Ovary (tissue), 9 donors: Measurements from ENCODE around the gene AP1S3. TPM values are rescaled to one million over a fixed set of nuclear protein-coding genes. Genes with fewer than 3 reads are reported as not detected.
"Not testable (repeated sequence)": the region's sequence is repeated elsewhere in the genome, so short reads cannot be mapped to it uniquely, and the experiment has no call there.

Source experiments
- DNase-seq, 5 donors: peaks; one replicate each; pipeline ENCODE4 v3.0.0-alpha.2; 2019 to 2020
- H3K27ac ChIP-seq, 2 donors: fragments of 200-600 bp; one replicate each; pipeline versions ENCODE4 v1.5.1 to v1.8.0; 2019 to 2022
- H3K27me3 ChIP-seq: fragments of 200-600 bp; one replicate; pipeline ENCODE4 v1.8.0; 2022
- H3K36me3 ChIP-seq: fragments of 200-600 bp; sonication (generic); one replicate; pipeline ENCODE4 v1.5.1; 2019
- H3K4me1 ChIP-seq: one replicate; pipeline ENCODE4 v1.8.1; 2013; ENCODE audit warnings: mild to moderate bottlenecking, moderate library complexity; ENCODE audit not compliant: insufficient read depth
- H3K4me3 ChIP-seq: fragments of 200-600 bp; sonication (generic); one replicate; pipeline ENCODE4 v1.5.1; 2017
- H3K9me3 ChIP-seq, 2 donors: fragments of 200-600 bp in 1 of 2; sonication (generic) in 1 of 2; one replicate each; pipeline versions ENCODE4 v1.5.1 to v1.8.1; 2013 to 2019; ENCODE audit warnings: mild to moderate bottlenecking in 1 of 2, moderate library complexity in 1 of 2
- EP300 ChIP-seq: sonication (generic); formaldehyde crosslinking; IDR thresholded peaks from one replicate; pipeline ENCODE4 v1.6.1; 2017; ENCODE audit warnings: antibody characterized with exemption
- POLR2A ChIP-seq: fragments of 450-650 bp; IDR thresholded peaks from one replicate; pipeline ENCODE4 v1.6.1; 2017; ENCODE audit warnings: antibody characterized with exemption, mild to moderate bottlenecking, moderate library complexity
- WGBS, 3 donors: extraction: QIAGEN DNeasy Blood & Tissue Kit in 1 of 3; methylation state at CpG; one replicate each; pipeline versions ENCODE4 v1.1.5 to v1.1.7; 2013 to 2017; 5-methylcytosine and 5-hydroxymethylcytosine counted together
- intact Hi-C, 4 donors: fragments of 100-400 bp; cut with DNase I; formaldehyde crosslinking; loops; one replicate each; pipeline versions ENCODE4 v1.11.0 to v1.15.1; 2022 to 2023
- polyA plus RNA-seq, 2 donors: library from polyadenylated mRNA; stranded (reverse); fragments of 200-250 nt in 1 of 2; fragments of 350-450 nt in 1 of 2; fragmentation: Illumina TruSeq in 1 of 2; extraction: RNeasy Lipid Tissue Mini Kit (QIAGEN cat#74804) in 1 of 2; gene quantifications; one replicate each; pipeline ENCODE4 v1.2.3, GENCODE V29; 2013 to 2014
- total RNA-seq, 7 donors: library from RNA; depleted of rRNA in 2 of 7; stranded (reverse); fragments of >200 nt in 2 of 7; fragmentation: NEBNext Ultra II Directional in 3 of 7; extraction: Animal tissue kit (Norgen Biotek cat#: 25700) in 3 of 7; gene quantifications; one replicate each; pipeline versions ENCODE4 v1.1.0 to v1.2.4, GENCODE V29; 2016 to 2023
- TF ChIP-seq, protein P1 (sequence below), 3 donors: fragments of 450-650 bp in 2 of 3; fragments of 200-600 bp in 1 of 3; IDR thresholded peaks; one replicate each; pipeline versions ENCODE4 v1.5.1 to v1.8.0; 2016 to 2022; ENCODE audit warnings: antibody characterized with exemption in 3 of 3, mild to moderate bottlenecking in 1 of 3
- donor health status: DM: no; HTN: no; CAD: no; lungs with moderate emphysema.
- donor health status: DM: no; HTN: no; CAD: no.
- donor health status: Bipolar disorder and iron deficiency.
- donor health status: DM: yes; HTN: yes; CAD: no.
- donor health status: DM: no; HTN: no; CAD: no.
- donor health status: DM: yes; HTN: yes; CAD: no.

Gene AP1S3
- total and polyA plus RNA-seq, 9 donors = 0.46 to 16.8 (median 1.3) TPM

DNA sequence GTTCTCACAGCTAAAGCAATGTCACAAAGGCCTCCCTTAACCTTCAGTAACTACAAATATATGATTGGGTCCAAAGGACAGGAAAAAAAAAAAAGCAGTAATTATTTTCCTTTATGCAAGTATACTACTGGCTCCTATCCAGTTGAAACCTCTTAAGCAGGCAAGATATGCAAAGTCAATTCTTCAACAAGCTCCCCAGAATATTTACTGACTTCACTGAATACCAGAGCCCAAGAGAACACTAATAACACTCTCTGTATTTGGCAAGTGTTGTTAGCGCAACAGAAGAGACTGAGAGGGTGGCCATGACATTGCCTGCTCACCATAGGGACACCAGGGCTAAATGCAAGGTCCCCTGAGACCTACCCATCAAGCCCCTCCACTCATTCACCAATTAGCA is 74.5 kb downstream of the AP1S3 start:
- 31 to 63% (median 39%) methylated on average over 1 of the region's 1 CpG for WGBS, 3 donors
- Histone ChIP-seq H3K27ac (no peak overlapping the region), H3K27me3 (no peaks in the 10 kb centered on the region), H3K9me3 (no peaks in the 10 kb centered on the region), H3K4me3 (no peak overlapping the region), H3K4me1 (no peaks in the 10 kb centered on the region), H3K36me3 (no peaks in the 10 kb centered on the region)
- DNase-seq = no peak
- intact Hi-C loops = no loop called here
- TF ChIP-seq, protein P1, sequence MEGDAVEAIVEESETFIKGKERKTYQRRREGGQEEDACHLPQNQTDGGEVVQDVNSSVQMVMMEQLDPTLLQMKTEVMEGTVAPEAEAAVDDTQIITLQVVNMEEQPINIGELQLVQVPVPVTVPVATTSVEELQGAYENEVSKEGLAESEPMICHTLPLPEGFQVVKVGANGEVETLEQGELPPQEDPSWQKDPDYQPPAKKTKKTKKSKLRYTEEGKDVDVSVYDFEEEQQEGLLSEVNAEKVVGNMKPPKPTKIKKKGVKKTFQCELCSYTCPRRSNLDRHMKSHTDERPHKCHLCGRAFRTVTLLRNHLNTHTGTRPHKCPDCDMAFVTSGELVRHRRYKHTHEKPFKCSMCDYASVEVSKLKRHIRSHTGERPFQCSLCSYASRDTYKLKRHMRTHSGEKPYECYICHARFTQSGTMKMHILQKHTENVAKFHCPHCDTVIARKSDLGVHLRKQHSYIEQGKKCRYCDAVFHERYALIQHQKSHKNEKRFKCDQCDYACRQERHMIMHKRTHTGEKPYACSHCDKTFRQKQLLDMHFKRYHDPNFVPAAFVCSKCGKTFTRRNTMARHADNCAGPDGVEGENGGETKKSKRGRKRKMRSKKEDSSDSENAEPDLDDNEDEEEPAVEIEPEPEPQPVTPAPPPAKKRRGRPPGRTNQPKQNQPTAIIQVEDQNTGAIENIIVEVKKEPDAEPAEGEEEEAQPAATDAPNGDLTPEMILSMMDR (IDR thresholded peaks at IDR 0.05) = no peak
- TF ChIP-seq EP300 (no peak), POLR2A (no peak)

DNA sequence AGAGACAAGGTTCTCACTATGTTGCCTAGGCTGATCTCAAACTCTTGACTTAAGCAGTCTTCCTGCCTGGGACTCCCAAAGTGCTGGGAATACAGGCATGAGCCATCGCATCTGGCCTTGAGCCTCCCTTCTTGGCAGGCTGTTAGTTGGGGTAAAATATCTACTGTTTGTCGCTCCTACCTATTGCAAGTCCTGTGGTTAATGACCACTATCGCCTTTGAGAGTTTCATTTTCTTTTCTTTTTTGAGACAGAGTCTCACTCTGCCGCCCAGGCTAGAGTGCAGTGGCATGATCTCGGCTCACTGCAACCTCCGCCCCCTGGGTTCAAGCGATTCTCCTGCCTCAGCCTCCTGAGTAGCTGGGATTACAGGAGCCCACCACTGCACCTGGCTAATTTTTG is 75.6 kb downstream of the AP1S3 start:
- H3K27me3 ChIP-seq, DNase-seq, H3K9me3 ChIP-seq, H3K36me3 ChIP-seq, intact Hi-C loops, H3K27ac ChIP-seq, H3K4me1 ChIP-seq, H3K4me3 ChIP-seq: not testable (repeated sequence)
- 77 to 90% (median 87%) methylated on average over 7 of the region's 7 CpGs for WGBS, 3 donors

GRCh38 chr2:223760838-223761502 is 76.4 kb downstream of the AP1S3 start:
- no peaks in the 10 kb centered on the region for H3K4me1 ChIP-seq
- WGBS, 3 donors = 79 to 91% (median 87%) methylated on average over 8 of the region's 8 CpGs
- intact Hi-C loops = no loop called here
- H3K9me3 ChIP-seq = no peaks in the 10 kb centered on the region
- H3K4me3 ChIP-seq = no peak overlapping the region
- no peaks in the 10 kb centered on the region for H3K36me3 ChIP-seq
- no peak for TF ChIP-seq POLR2A
- TF ChIP-seq, protein P1 (IDR thresholded peaks at IDR 0.05) = no peak
- TF ChIP-seq EP300 = no peak
- no peak overlapping the region for H3K27ac ChIP-seq
- DNase-seq = no peak
- H3K27me3 ChIP-seq = no peaks in the 10 kb centered on the region

- TF ChIP-seq EP300 (no peak), POLR2A (no peak)
- TF ChIP-seq, protein P1 (IDR thresholded peaks at IDR 0.05) = no peak
- Histone ChIP-seq H3K4me3 (no peak overlapping the region), H3K9me3 (no peaks in the 10 kb centered on the region), H3K36me3 (no peaks in the 10 kb centered on the region), H3K27me3 (no peaks in the 10 kb centered on the region), H3K27ac (no peak overlapping the region), H3K4me1 (no peaks in the 10 kb centered on the region)
- WGBS, 3 donors = 67 to 74% (median 70%) methylated on average over 8 of the region's 8 CpGs
- intact Hi-C loops = no loop called here
- no peak for DNase-seq
These were observed 77.6 kb downstream of the AP1S3 start for GRCh38 chr2:223759569-223760430.
